ENCODE measurements around the gene MDH1B. TPM values are rescaled to one million over a fixed set of nuclear protein-coding genes. Genes with fewer than 3 reads are reported as not detected.
A peak's percentile ranks its signal among the peaks of the same experiment; 100 is the strongest.

Gene MDH1B
- polyA plus RNA-seq, 3 donors, result 14.1 to 17.8 (median 17.0) TPM

GRCh38 chr2:206698811-206699210 lies 66.3 kb downstream of the MDH1B start:
- no peak for DNase-seq (ENCODE audit: low read depth in 3 of 3, low spot score in 2 of 3)

GRCh38 chr2:206696910-206697309 lies 68.2 kb downstream of the MDH1B start:
- no peak for DNase-seq (ENCODE audit: low read depth in 3 of 3, low spot score in 2 of 3)

GRCh38 chr2:206693399-206694137 lies 71.6 kb downstream of the MDH1B start:
- peak; percentile 25 to 36 (median 32) for DNase-seq (ENCODE audit: low read depth in 3 of 3, low spot score in 2 of 3)

- no peak for DNase-seq (ENCODE audit: low read depth in 3 of 3, low spot score in 2 of 3)
Measured at GRCh38 chr2:206692971-206693370, 72.2 kb downstream of the MDH1B start.

- DNase-seq (ENCODE audit: low read depth in 3 of 3, low spot score in 2 of 3), result no peak
Measured at GRCh38 chr2:206688990-206689389, 76.1 kb downstream of the MDH1B start.

GRCh38 chr2:206688453-206688852 lies 76.7 kb downstream of the MDH1B start:
- no peak for DNase-seq (ENCODE audit: low read depth in 3 of 3, low spot score in 2 of 3)

Other genes with a start within 250 kb of the MDH1B start
- not detected for gene FAM237A, start 122.8 kb downstream of the MDH1B start, polyA plus RNA-seq (ENCODE audit: insufficient read length in 3 of 3)
- not detected for gene DYTN, start 46.9 kb downstream of the MDH1B start, polyA plus RNA-seq (ENCODE audit: insufficient read length in 3 of 3)
- 10 to 100 TPM; 41.2 to 45.9 (median 44.9) TPM for gene FASTKD2, start 278 bp upstream of the MDH1B start, polyA plus RNA-seq (ENCODE audit: insufficient read length in 3 of 3)
- 1 to 10 TPM; 1.2 to 1.6 (median 1.3) TPM for gene CPO, start 174.2 kb upstream of the MDH1B start, polyA plus RNA-seq (ENCODE audit: insufficient read length in 3 of 3)

Measured in right renal cortex interstitium (tissue), 3 donors.